ENCODE measurements around the gene PRG3.

- TF ChIP-seq POLR2A (IDR thresholded peaks at IDR 0.05; ENCODE audit: low read depth, low read length) = no peak
- TF ChIP-seq, protein P1, sequence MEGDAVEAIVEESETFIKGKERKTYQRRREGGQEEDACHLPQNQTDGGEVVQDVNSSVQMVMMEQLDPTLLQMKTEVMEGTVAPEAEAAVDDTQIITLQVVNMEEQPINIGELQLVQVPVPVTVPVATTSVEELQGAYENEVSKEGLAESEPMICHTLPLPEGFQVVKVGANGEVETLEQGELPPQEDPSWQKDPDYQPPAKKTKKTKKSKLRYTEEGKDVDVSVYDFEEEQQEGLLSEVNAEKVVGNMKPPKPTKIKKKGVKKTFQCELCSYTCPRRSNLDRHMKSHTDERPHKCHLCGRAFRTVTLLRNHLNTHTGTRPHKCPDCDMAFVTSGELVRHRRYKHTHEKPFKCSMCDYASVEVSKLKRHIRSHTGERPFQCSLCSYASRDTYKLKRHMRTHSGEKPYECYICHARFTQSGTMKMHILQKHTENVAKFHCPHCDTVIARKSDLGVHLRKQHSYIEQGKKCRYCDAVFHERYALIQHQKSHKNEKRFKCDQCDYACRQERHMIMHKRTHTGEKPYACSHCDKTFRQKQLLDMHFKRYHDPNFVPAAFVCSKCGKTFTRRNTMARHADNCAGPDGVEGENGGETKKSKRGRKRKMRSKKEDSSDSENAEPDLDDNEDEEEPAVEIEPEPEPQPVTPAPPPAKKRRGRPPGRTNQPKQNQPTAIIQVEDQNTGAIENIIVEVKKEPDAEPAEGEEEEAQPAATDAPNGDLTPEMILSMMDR (IDR thresholded peaks at IDR 0.05; ENCODE audit: extremely low read depth in 1 of 2, insufficient read depth in 1 of 2, low read depth in 1 of 2, low read length in 2 of 2) = no peak
- TF ChIP-seq, protein P2, sequence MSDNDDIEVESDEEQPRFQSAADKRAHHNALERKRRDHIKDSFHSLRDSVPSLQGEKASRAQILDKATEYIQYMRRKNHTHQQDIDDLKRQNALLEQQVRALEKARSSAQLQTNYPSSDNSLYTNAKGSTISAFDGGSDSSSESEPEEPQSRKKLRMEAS (IDR thresholded peaks at IDR 0.05; ENCODE audit: insufficient read depth, insufficient read length) = no peak
- TF ChIP-seq EZH2 (IDR thresholded peaks at IDR 0.05; ENCODE audit: borderline replicate concordance, low read depth, low read length, severe bottlenecking) = no peak
- TF ChIP-seq JUN (IDR thresholded peaks at IDR 0.05; ENCODE audit: borderline replicate concordance, insufficient read depth, insufficient read length, low read depth) = no peak
- no peak for TF ChIP-seq POLR2AphosphoS5 (IDR thresholded peaks at IDR 0.05; ENCODE audit: insufficient read depth, low read depth, low read length)
- no peak for TF ChIP-seq MYC (IDR thresholded peaks at IDR 0.05; ENCODE audit: low read depth, low read length)
- no peak for TF ChIP-seq FOS (IDR thresholded peaks at IDR 0.05; ENCODE audit: borderline replicate concordance, insufficient read depth, low read length)
Measured at GRCh38 chr11:57364851-57365660, 15.9 kb downstream of the PRG3 start.

All from endothelial cell of umbilical vein (primary cell).